Epithelial cell of proximal tubule (primary cell): ENCODE data around the gene B3GNT3. TPM values are rescaled to one million over a fixed set of nuclear protein-coding genes. Genes with fewer than 3 reads are reported as not detected.

ENCODE experiments used
- DNase-seq: peaks from one replicate; pipeline ENCODE4 v3.0.0-alpha.2; 2011; ENCODE audit warnings: low read depth
- H3K4me3 ChIP-seq: 2 replicates; pipeline ENCODE4 v1.5.1; 2011; ENCODE audit warnings: low read depth, mild to moderate bottlenecking, low read length
- total RNA-seq: library from RNA; depleted of rRNA; stranded (reverse); fragments of >200 nt; gene quantifications from 2 replicates; pipeline ENCODE4 v1.2.3, GENCODE V29; 2015
- TF ChIP-seq, protein P1 (sequence below): conservative IDR thresholded peaks from 2 replicates; pipeline ENCODE4 v1.5.1; 2012; ENCODE audit warnings: low read depth, mild to moderate bottlenecking, low read length

The B3GNT3 gene
- total RNA-seq, 1 donor from 2014 or later = 17.3 TPM

DNA sequence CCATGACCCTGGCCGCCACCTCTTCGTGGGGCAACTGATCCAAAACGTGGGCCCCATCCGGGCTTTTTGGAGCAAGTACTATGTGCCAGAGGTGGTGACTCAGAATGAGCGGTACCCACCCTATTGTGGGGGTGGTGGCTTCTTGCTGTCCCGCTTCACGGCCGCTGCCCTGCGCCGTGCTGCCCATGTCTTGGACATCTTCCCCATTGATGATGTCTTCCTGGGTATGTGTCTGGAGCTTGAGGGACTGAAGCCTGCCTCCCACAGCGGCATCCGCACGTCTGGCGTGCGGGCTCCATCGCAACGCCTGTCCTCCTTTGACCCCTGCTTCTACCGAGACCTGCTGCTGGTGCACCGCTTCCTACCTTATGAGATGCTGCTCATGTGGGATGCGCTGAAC, 16.7 kb downstream of the B3GNT3 start:
- H3K4me3 ChIP-seq = no peak overlapping the region
- DNase-seq = no peak
- TF ChIP-seq, protein P1, sequence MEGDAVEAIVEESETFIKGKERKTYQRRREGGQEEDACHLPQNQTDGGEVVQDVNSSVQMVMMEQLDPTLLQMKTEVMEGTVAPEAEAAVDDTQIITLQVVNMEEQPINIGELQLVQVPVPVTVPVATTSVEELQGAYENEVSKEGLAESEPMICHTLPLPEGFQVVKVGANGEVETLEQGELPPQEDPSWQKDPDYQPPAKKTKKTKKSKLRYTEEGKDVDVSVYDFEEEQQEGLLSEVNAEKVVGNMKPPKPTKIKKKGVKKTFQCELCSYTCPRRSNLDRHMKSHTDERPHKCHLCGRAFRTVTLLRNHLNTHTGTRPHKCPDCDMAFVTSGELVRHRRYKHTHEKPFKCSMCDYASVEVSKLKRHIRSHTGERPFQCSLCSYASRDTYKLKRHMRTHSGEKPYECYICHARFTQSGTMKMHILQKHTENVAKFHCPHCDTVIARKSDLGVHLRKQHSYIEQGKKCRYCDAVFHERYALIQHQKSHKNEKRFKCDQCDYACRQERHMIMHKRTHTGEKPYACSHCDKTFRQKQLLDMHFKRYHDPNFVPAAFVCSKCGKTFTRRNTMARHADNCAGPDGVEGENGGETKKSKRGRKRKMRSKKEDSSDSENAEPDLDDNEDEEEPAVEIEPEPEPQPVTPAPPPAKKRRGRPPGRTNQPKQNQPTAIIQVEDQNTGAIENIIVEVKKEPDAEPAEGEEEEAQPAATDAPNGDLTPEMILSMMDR = no peak

DNA sequence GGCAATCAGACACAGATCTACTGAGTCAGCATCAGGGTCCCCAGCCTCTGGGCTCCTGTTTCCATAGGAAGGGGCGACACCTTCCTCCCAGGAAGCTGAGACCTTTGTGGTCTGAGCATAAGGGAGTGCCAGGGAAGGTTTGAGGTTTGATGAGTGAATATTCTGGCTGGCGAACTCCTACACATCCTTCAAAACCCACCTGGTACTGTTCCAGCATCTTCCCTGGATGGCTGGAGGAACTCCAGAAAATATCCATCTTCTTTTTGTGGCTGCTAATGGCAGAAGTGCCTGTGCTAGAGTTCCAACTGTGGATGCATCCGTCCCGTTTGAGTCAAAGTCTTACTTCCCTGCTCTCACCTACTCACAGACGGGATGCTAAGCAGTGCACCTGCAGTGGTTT, 17.2 kb downstream of the B3GNT3 start:
- H3K4me3 ChIP-seq = no peak overlapping the region
- TF ChIP-seq, protein P1 = no peak
- DNase-seq = no peak

DNA sequence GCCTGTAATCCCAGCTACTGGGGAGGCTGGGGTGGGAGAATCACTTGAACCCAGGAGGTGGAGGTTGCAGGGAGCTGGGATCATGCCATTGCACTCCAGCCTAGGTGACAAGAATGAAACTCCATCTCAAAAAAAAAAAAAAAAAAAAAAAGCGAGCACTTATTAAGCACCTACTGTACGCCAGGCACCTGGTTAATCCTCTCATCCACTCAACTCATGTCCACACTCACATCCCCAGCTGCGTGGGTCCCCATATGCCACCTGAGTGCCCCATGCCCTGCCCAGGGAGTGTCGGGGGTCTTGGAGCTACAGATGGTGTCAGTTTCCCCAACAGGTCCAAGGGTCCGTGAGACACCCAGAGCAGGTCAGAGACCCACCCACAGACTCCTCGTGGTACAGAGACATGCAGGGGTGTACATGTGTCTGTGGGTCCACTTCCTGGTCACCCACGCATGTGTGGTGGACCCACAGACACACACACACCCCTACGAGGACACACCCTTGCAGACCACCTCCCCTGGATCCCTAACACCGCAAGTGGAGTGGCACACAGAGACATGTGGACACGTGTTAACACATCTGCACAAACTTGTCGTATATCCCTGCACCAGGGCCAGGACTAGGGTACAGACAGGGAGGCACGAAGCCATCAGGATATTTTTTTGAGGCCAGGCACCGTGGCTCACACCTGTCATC, 22.9 kb downstream of the B3GNT3 start:
- DNase-seq = no peak
- TF ChIP-seq, protein P1 = no peak
- H3K4me3 ChIP-seq = no peak overlapping the region

DNA sequence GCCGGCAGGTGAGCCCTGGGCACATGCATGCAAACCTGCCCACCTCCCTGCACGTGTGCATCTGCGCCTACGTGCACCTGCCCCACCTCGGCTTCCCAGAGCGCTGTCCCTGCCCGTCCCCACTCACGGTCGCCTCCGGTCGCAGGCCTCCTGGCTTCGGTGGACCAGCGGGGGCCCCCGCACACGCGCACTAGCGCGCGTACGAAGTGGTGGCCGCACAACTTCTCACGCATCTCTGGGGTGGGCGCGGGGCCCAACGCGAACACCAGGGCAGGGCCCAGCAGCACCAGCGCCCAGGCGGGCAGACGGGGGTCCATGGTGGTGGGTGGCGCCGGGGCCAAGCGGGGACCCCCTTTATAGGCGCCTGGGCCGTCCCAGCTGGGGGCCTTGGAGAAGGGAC, 26.3 kb downstream of the B3GNT3 start, which contains the start of gene INSL3:
INSL3 (minus strand) TSS at position 330 of the 400 bp plus-strand sequence; CDS start at position 317, 13 bp downstream.
- no peak for DNase-seq
- TF ChIP-seq, protein P1 = no peak
- no peak within 1 kb of the TSS for H3K4me3 ChIP-seq

DNA sequence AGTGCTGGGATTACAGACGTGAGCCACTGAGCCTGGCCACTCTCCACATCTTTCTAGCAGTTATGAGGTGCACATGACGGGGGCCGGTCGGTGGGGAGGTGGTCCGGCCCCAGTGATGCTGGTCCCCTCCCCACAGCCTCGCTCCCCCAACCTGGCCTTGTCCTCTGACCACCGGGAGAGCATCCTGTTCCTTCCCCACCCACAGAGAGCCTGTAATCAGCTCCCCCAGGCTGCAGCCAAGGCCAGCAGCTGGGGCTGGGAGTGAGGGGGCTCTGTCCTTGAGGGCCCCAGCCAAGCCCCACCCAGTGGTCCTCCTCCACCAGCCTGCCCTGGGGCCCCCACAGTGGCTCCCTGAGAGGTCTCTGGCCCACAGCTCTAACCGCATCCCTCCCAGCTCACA, 29.4 kb downstream of the B3GNT3 start:
- no peak overlapping the region for H3K4me3 ChIP-seq
- no peak for DNase-seq
- TF ChIP-seq, protein P1 = no peak

DNA sequence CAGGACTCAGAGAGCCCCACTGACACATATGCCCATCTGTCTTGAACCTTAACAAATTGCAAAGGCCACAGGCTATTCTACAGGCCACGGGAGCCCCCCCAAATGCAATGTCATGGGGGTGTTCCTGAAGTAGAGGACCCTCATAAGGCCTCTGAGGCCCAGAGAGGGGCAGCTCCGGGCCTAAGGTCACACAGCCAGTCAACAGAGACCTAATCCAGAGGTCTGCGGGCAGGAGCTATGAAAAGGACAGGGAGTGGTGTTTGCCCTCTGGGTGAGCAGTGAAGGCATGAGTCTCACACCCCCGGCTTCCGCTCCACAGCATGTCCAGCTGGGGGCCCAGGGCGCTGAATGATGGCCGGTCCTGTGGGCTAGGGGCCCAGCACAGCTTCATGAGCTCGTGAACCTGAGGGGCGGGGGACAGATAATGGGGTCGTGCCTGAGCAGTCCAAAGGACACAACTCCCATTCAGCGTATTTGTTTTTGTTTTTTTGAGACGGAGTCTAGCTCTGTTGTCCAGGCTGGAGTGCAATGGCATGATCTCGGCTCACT, 31.6 kb downstream of the B3GNT3 start:
- DNase-seq = no peak
- TF ChIP-seq, protein P1 = no peak
- H3K4me3 ChIP-seq = no peak overlapping the region

DNA sequence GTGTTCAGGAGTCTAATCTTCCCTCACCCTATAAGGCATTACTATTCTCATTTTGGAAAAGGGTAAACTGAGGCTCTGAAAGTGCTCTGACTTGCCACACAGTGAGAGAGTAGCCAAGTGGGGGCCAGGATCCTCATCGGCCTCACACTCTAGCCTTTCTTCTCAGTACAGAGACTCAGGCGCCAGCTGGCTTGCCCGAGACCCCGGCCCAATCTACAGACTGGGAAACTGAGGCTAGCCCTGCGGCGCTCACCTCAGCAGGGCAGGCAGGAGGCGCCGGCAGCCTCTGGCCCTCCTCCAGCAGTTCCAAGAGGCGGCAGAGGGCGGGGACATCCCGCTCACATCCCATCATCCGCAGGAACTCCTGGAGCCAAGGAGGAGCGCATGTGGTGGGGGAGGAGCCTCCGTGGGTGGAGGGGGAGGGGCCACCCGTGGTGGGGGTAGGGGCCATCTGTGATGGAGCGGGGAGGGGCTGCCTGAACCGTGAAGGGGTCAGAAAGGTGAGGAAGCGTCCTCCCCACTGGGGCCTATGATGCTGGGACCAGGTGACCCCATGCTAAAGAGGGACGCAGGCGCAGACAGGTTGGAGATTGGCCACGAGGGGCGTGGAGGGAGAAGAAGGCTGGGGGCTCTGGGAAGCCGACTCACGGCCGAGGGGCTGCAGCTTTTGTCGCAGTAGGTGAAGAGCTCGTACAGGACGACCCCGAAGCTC, 35.1 kb downstream of the B3GNT3 start:
- peak overlapping the region; percentile 71 for H3K4me3 ChIP-seq
- DNase-seq = no peak
- TF ChIP-seq, protein P1 = no peak
